K562 (cell line): Measurements from ENCODE around the gene SLC4A3. TPM values are rescaled to one million over a fixed set of nuclear protein-coding genes. Genes with fewer than 3 reads are reported as not detected.
A peak's percentile ranks its signal among the peaks of the same experiment; 100 is the strongest.

ENCODE experiments used
- CBX5 ChIP-seq: IDR thresholded peaks from 2 replicates; pipeline ENCODE4 v1.6.1; 2014; ENCODE audit warnings: low read depth, borderline replicate concordance
- CEBPG ChIP-seq, 3 experiments: fragments of 200-800 bp in 1 of 3; sonication (Bioruptor generic) in 1 of 3; sonication (generic) in 1 of 3; formaldehyde crosslinking in 1 of 3; IDR thresholded peaks in 2 of 3; conservative IDR thresholded peaks in 1 of 3; 2 replicates each; pipeline versions ENCODE4 v1.6.1 to v1.8.0; 2016 to 2022; ENCODE audit warnings: missing compliant biosample characterization in 2 of 3, missing genetic modification characterization in 2 of 3, mild to moderate bottlenecking in 1 of 3, missing genetic modification reagents in 1 of 3
- CHD2 ChIP-seq: IDR thresholded peaks from 2 replicates; pipeline ENCODE4 v1.6.1; 2011; ENCODE audit warnings: low read depth, low read length
- ERF ChIP-seq: fragments of 450-650 bp; formaldehyde crosslinking; IDR thresholded peaks from 2 replicates; pipeline ENCODE4 v1.4.0; 2020; ENCODE audit warnings: mild to moderate bottlenecking, mixed read lengths
- FOXM1 ChIP-seq, 2 experiments: fragments of 450-650 bp in 1 of 2; sonication (generic) in 1 of 2; formaldehyde crosslinking in 1 of 2; IDR thresholded peaks; 2 replicates each; pipeline versions ENCODE4 v1.6.1 to v1.9.0; 2017 to 2022; ENCODE audit warnings: low read depth in 2 of 2, mild to moderate bottlenecking in 2 of 2, missing genetic modification reagents in 1 of 2, moderate library complexity in 1 of 2
- HNRNPLL ChIP-seq: fragments of 200-400 bp; formaldehyde crosslinking; IDR thresholded peaks from 2 replicates; pipeline ENCODE4 v1.6.1; 2017; ENCODE audit warnings: low read length, low read depth, mild to moderate bottlenecking; ENCODE audit not compliant: poor library complexity, severe bottlenecking
- L3MBTL2 ChIP-seq: fragments of 450-650 bp; IDR thresholded peaks from 2 replicates; pipeline ENCODE4 v1.6.1; 2016; ENCODE audit warnings: mild to moderate bottlenecking, moderate library complexity
- MED1 ChIP-seq: sonication (generic); formaldehyde crosslinking; IDR thresholded peaks from 2 replicates; pipeline ENCODE4 v1.8.1; 2023; ENCODE audit warnings: missing genetic modification reagents, borderline replicate concordance
- POLR2G ChIP-seq: fragments of 200-400 bp; formaldehyde crosslinking; IDR thresholded peaks from 2 replicates; pipeline ENCODE4 v1.6.1; 2017; ENCODE audit warnings: low read depth, mild to moderate bottlenecking, antibody characterized with exemption, low read length, moderate library complexity
- YY1 ChIP-seq, 3 experiments: IDR thresholded peaks; 2 replicates each; pipeline ENCODE4 v1.6.1; 2011; ENCODE audit warnings: low read length in 2 of 3, mild to moderate bottlenecking in 2 of 3, moderate library complexity in 2 of 3, borderline replicate concordance in 1 of 3, control low read depth in 1 of 3, low read depth in 1 of 3; ENCODE audit not compliant: insufficient read depth in 3 of 3, insufficient replicate concordance in 2 of 3, control insufficient read depth in 1 of 3, insufficient read length in 1 of 3; ENCODE audit errors: extremely low read depth in 1 of 3
- ZNF518B ChIP-seq: fragments of 250-450 bp; sonication (Bioruptor Pico); IDR thresholded peaks from 2 replicates; pipeline ENCODE4 v1.5.0; 2021; ENCODE audit warnings: mild to moderate bottlenecking, moderate library complexity
- ZNF583 ChIP-seq: fragments of 250-450 bp; sonication (Bioruptor Pico); IDR thresholded peaks from 2 replicates; pipeline ENCODE4 v1.4.0; 2020
- polyA plus RNA-seq, 8 experiments: library from polyadenylated mRNA; depleted of rRNA in 4 of 8; stranded (reverse) in 5 of 8; unstranded in 3 of 8; fragments of >200 nt; fragmentation: Nextera tagmentation in 2 of 8; fragmentation: Illumina TruSeq in 1 of 8; extraction: Ambion mirVana in 2 of 8; extraction: Trizol in 1 of 8; gene quantifications; 2 replicates each; pipeline versions ENCODE4 v1.2.1 to v1.2.3, GENCODE V29; 2011 to 2014; ENCODE audit warnings: inconsistent platforms in 1 of 8, missing spikeins in 1 of 8
- total RNA-seq, 7 experiments: library from RNA; depleted of rRNA in 6 of 7; stranded (reverse); fragments of >200 nt in 6 of 7; fragmentation: Illumina TruSeq in 2 of 7; extraction: Trizol in 2 of 7; gene quantifications; 2 replicates each; pipeline versions ENCODE4 v1.2.1 to v1.2.3, GENCODE V29; 2011 to 2021; ENCODE audit warnings: low replicate concordance in 1 of 7

The SLC4A3 gene
- total and polyA plus RNA-seq, 9 of the 15 experiments (the other 6 are each of a cell fraction or from before 2014, with no cell fraction given) = 0.04 to 0.31 (median 0.16) TPM; not detected in 5

GRCh38 chr2:219597552-219598307 is 29.7 kb upstream of the SLC4A3 start, which contains the start of gene STK11IP (continued):
- TF ChIP-seq CBX5 (no peak), HNRNPLL (no peak), YY1 (IDR thresholded peaks at IDR 0.05; ENCODE audit: borderline replicate concordance in 1 of 3, control insufficient read depth in 1 of 3, extremely low read depth in 1 of 3, insufficient read depth in 3 of 3, insufficient read length in 1 of 3, insufficient replicate concordance in 2 of 3, low read depth in 1 of 3, low read length in 2 of 3) (peak in 2 of 3 experiments; percentile 83 to 91), POLR2G (peak; percentile 94), MED1 (no peak), L3MBTL2 (0 out of 2 replicates have a peak, but pooled peaks have one; percentile 40), ZNF518B (CRISPR knock-in tag) (no peak), ERF (no peak), CEBPG (CRISPR knock-in tag; IDR thresholded peaks at IDR 0.05) (no peak), CEBPG (tag; conservative IDR thresholded peaks at IDR 0.05 in 1 of 2, IDR thresholded peaks at IDR 0.05 in 1 of 2) (no peak), ZNF583 (CRISPR knock-in tag) (no peak), CHD2 (peak; percentile 83), FOXM1 (IDR thresholded peaks at IDR 0.05; ENCODE audit: low read depth) (no peak), FOXM1 (CRISPR knock-in tag; IDR thresholded peaks at IDR 0.05; ENCODE audit: low read depth) (no peak)
